GM21367 (cell line): Measurements from ENCODE around the gene FCHO1.
"Not testable (repeated sequence)": the region's sequence is repeated elsewhere in the genome, so short reads cannot be mapped to it uniquely, and the experiment has no call there.

Experiments used
- ATAC-seq: cut with Tn5 transposase; IDR thresholded peaks from one replicate; pipeline ENCODE4 v1.9.1; 2021; ENCODE audit not compliant: unreplicated experiment

FCHO1 gene

GRCh38 chr19:17758515-17758914 lies 7.2 kb downstream of the FCHO1 start:
- ATAC-seq, result no peak

GRCh38 chr19:17761148-17761547 lies 9.9 kb downstream of the FCHO1 start:
- no peak for ATAC-seq

GRCh38 chr19:17762505-17763229 lies 11.4 kb downstream of the FCHO1 start:
- no peak for ATAC-seq

- ATAC-seq, result no peak
Measured at GRCh38 chr19:17764348-17764747, 13.1 kb downstream of the FCHO1 start.

- no peak for ATAC-seq
Measured at GRCh38 chr19:17765069-17765618, 13.9 kb downstream of the FCHO1 start.

GRCh38 chr19:17766543-17767131 lies 15.4 kb downstream of the FCHO1 start:
- no peak for ATAC-seq

- ATAC-seq, result no peak
Measured at GRCh38 chr19:17767559-17767958, 16.3 kb downstream of the FCHO1 start.

GRCh38 chr19:17770613-17771012 lies 19.3 kb downstream of the FCHO1 start:
- no peak for ATAC-seq

- no peak for ATAC-seq
Measured at GRCh38 chr19:17772172-17772571, 20.9 kb downstream of the FCHO1 start.

GRCh38 chr19:17775245-17775927 lies 24.1 kb downstream of the FCHO1 start:
- ATAC-seq, result no peak

GRCh38 chr19:17775991-17776803 lies 24.9 kb downstream of the FCHO1 start:
- no peak for ATAC-seq

GRCh38 chr19:17777840-17778239 lies 26.6 kb downstream of the FCHO1 start:
- ATAC-seq, result not testable (repeated sequence)

GRCh38 chr19:17778251-17778967 lies 27.1 kb downstream of the FCHO1 start:
- no peak for ATAC-seq

- no peak for ATAC-seq
Measured at GRCh38 chr19:17778968-17779929, 28.0 kb downstream of the FCHO1 start.

GRCh38 chr19:17780781-17781180 lies 29.5 kb downstream of the FCHO1 start:
- ATAC-seq, result no peak

- ATAC-seq, result not testable (repeated sequence)
Measured at GRCh38 chr19:17783721-17784120, 32.4 kb downstream of the FCHO1 start.

- ATAC-seq, result no peak
Measured at GRCh38 chr19:17784201-17785008, 33.1 kb downstream of the FCHO1 start.

- no peak for ATAC-seq
Measured at GRCh38 chr19:17787274-17787913, 36.1 kb downstream of the FCHO1 start.
